GM18951 (cell line): ENCODE data around the gene CYP11A1.

Source experiments
- POLR2A ChIP-seq: IDR thresholded peaks from 4 replicates; pipeline ENCODE4 v1.6.1; 2011; ENCODE audit warnings: mild to moderate bottlenecking; ENCODE audit not compliant: insufficient read length, insufficient read depth; ENCODE audit errors: extremely low read depth
- in situ Hi-C: fragments of 300-500 bp; cut with MboI; formaldehyde crosslinking; loops from one replicate; pipeline ENCODE4 v1.12.0; 2022; ENCODE audit warnings: low sequenced_read_pairs, mixed read lengths, inconsistent platforms; ENCODE audit not compliant: unreplicated experiment

The CYP11A1 gene

GRCh38 chr15:74319596-74320351, 47.7 kb downstream of the CYP11A1 start:
- TF ChIP-seq POLR2A: no peak
- in situ Hi-C loops: loop anchor here (10.0 to 25.0 kb wide), 2 partner anchors 195 to 357 kb away; no protein-coding TSS in a partner anchor

GRCh38 chr15:74319138-74319460, 48.3 kb downstream of the CYP11A1 start:
- no peak for TF ChIP-seq POLR2A
- in situ Hi-C loops: loop anchor here (25.0 kb wide), 1 partner anchor 357 kb away; no protein-coding TSS in a partner anchor

GRCh38 chr15:74318376-74319137, 48.9 kb downstream of the CYP11A1 start:
- no peak for TF ChIP-seq POLR2A
- in situ Hi-C loops: loop anchor here (25.0 kb wide), 1 partner anchor 356 kb away; no protein-coding TSS in a partner anchor

- no peak for TF ChIP-seq POLR2A
These were observed 49.5 kb downstream of the CYP11A1 start for GRCh38 chr15:74317820-74318375.

GRCh38 chr15:74316141-74316540, 51.3 kb downstream of the CYP11A1 start:
- no peak for TF ChIP-seq POLR2A
- in situ Hi-C loops: loop anchor here (25.0 kb wide), 1 partner anchor 354 kb away; no protein-coding TSS in a partner anchor

More at GRCh38 chr15:74317820-74318375, 49.5 kb downstream of the CYP11A1 start:
- in situ Hi-C loops: loop anchor here (25.0 kb wide), 1 partner anchor 356 kb away; no protein-coding TSS in a partner anchor

GRCh38 chr15:74315626-74316025, 51.8 kb downstream of the CYP11A1 start:
- in situ Hi-C loops: loop anchor here (25.0 kb wide), 1 partner anchor 353 kb away; no protein-coding TSS in a partner anchor
- TF ChIP-seq POLR2A: no peak

- in situ Hi-C loops: loop anchor here (25.0 kb wide), 1 partner anchor 353 kb away; no protein-coding TSS in a partner anchor
- TF ChIP-seq POLR2A: no peak
These were observed 52.5 kb downstream of the CYP11A1 start for GRCh38 chr15:74314795-74315438.

GRCh38 chr15:74313889-74314288, 53.6 kb downstream of the CYP11A1 start:
- TF ChIP-seq POLR2A: no peak
- in situ Hi-C loops: loop anchor here (25.0 kb wide), 1 partner anchor 352 kb away; no protein-coding TSS in a partner anchor

GRCh38 chr15:74312445-74313007, 54.9 kb downstream of the CYP11A1 start:
- no peak for TF ChIP-seq POLR2A
- in situ Hi-C loops: loop anchor here (25.0 kb wide), 1 partner anchor 350 kb away; no protein-coding TSS in a partner anchor

- no peak for TF ChIP-seq POLR2A
- in situ Hi-C loops: loop anchor here (25.0 kb wide), 1 partner anchor 350 kb away; no protein-coding TSS in a partner anchor
These were observed 55.6 kb downstream of the CYP11A1 start for GRCh38 chr15:74311734-74312444.
